ENCODE measurements around the gene ZNF566.

DNA sequence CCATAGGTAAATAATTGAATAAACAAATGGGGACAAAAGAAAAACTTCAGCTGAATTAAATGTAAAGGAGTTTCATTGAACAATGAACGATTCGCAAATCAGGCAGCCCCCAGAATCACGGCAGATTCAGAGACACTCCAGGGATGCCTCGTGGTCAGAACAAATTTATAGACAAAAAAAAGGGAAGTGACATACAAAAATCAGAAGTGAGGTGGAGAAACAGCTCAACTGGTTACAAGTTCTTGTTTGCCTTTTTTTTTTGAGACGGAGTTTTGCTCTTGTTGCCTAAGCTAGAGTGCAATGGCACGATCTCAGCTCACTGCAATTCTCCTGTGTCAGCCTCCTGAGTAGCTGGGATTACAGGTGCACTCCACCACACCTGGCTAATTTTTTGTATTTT is 5.7 kb downstream of the ZNF566 start:
- TF ChIP-seq IRF2 (CRISPR knock-in tag; IDR thresholded peaks at IDR 0.05) (no peak), ZNF143 (CRISPR knock-in tag; IDR thresholded peaks at IDR 0.05) (no peak), ZSCAN31 (CRISPR knock-in tag; IDR thresholded peaks at IDR 0.05; ENCODE audit: low read depth) (no peak), EP300 (IDR thresholded peaks at IDR 0.05; ENCODE audit: low read depth in 2 of 2, low read length in 2 of 2) (no peak), EP300 (CRISPR knock-in tag; IDR thresholded peaks at IDR 0.05; ENCODE audit: borderline replicate concordance) (no peak)
- TF ChIP-seq, protein P1, sequence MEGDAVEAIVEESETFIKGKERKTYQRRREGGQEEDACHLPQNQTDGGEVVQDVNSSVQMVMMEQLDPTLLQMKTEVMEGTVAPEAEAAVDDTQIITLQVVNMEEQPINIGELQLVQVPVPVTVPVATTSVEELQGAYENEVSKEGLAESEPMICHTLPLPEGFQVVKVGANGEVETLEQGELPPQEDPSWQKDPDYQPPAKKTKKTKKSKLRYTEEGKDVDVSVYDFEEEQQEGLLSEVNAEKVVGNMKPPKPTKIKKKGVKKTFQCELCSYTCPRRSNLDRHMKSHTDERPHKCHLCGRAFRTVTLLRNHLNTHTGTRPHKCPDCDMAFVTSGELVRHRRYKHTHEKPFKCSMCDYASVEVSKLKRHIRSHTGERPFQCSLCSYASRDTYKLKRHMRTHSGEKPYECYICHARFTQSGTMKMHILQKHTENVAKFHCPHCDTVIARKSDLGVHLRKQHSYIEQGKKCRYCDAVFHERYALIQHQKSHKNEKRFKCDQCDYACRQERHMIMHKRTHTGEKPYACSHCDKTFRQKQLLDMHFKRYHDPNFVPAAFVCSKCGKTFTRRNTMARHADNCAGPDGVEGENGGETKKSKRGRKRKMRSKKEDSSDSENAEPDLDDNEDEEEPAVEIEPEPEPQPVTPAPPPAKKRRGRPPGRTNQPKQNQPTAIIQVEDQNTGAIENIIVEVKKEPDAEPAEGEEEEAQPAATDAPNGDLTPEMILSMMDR (CRISPR knock-in tag; IDR thresholded peaks at IDR 0.05) = no peak
